GM19467 (cell line): ENCODE data around the gene SMPD3.

Source experiments
- ATAC-seq: cut with Tn5 transposase; IDR thresholded peaks from one replicate; pipeline ENCODE4 v1.9.1; 2021; ENCODE audit warnings: mild to moderate bottlenecking, moderate library complexity; ENCODE audit not compliant: unreplicated experiment

SMPD3 gene

GRCh38 chr16:68371706-68372380 lies 76.5 kb downstream of the SMPD3 start:
- no peak for ATAC-seq

- no peak for ATAC-seq
Observed at GRCh38 chr16:68371276-68371651, 77.0 kb downstream of the SMPD3 start.

- ATAC-seq = no peak
Observed at GRCh38 chr16:68370581-68371275, 77.6 kb downstream of the SMPD3 start.

GRCh38 chr16:68369697-68370580 lies 78.4 kb downstream of the SMPD3 start:
- ATAC-seq = no peak

GRCh38 chr16:68369168-68369567 lies 79.1 kb downstream of the SMPD3 start:
- no peak for ATAC-seq

GRCh38 chr16:68368301-68368888 lies 79.9 kb downstream of the SMPD3 start:
- ATAC-seq = no peak

- no peak for ATAC-seq
Observed at GRCh38 chr16:68367891-68368290, 80.4 kb downstream of the SMPD3 start.

GRCh38 chr16:68367440-68367839 lies 80.9 kb downstream of the SMPD3 start:
- no peak for ATAC-seq

- ATAC-seq = no peak
Observed at GRCh38 chr16:68367030-68367429, 81.3 kb downstream of the SMPD3 start.

- no peak for ATAC-seq
Observed at GRCh38 chr16:68366062-68366461, 82.2 kb downstream of the SMPD3 start.

- ATAC-seq = no peak
Observed at GRCh38 chr16:68365167-68365817, 83.0 kb downstream of the SMPD3 start.

GRCh38 chr16:68364561-68364998 lies 83.7 kb downstream of the SMPD3 start:
- no peak for ATAC-seq

- no peak for ATAC-seq
Observed at GRCh38 chr16:68363658-68364521, 84.4 kb downstream of the SMPD3 start.

- no peak for ATAC-seq
Observed at GRCh38 chr16:68362947-68363657, 85.2 kb downstream of the SMPD3 start.

GRCh38 chr16:68362262-68362913 lies 85.9 kb downstream of the SMPD3 start:
- ATAC-seq = no peak

- ATAC-seq = no peak
Observed at GRCh38 chr16:68361485-68361884, 86.8 kb downstream of the SMPD3 start.

GRCh38 chr16:68360956-68361355 lies 87.4 kb downstream of the SMPD3 start:
- no peak for ATAC-seq

GRCh38 chr16:68360547-68360946 lies 87.8 kb downstream of the SMPD3 start:
- ATAC-seq = no peak
